HG03378 (cell line): Measurements from ENCODE around the gene LEMD2.

Experiments used
- ATAC-seq: cut with Tn5 transposase; IDR thresholded peaks from one replicate; pipeline ENCODE4 v1.9.1; 2021; ENCODE audit warnings: mild to moderate bottlenecking, moderate library complexity; ENCODE audit not compliant: unreplicated experiment

Gene LEMD2

DNA sequence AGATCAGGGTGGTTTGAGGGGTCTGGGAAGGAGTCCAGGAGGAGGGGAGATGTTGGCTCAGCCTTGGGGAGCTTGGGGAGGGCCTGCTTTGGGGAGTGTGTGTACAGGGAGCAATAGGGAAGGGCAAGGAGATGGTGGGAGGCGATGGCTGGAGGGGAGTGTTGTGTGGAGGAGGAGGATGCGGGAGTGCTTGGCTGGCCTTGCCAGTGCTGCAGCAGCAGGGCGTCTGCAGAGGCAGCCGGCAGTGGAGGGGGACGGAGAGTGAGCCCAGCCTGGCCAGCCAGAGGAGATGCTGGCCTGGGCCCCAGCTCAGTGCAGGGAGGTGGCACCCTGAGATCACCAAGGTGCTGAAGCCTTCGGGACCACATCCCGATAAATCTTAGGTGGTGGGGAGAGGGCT lies 46.1 kb downstream of the LEMD2 start:
- no peak for ATAC-seq

DNA sequence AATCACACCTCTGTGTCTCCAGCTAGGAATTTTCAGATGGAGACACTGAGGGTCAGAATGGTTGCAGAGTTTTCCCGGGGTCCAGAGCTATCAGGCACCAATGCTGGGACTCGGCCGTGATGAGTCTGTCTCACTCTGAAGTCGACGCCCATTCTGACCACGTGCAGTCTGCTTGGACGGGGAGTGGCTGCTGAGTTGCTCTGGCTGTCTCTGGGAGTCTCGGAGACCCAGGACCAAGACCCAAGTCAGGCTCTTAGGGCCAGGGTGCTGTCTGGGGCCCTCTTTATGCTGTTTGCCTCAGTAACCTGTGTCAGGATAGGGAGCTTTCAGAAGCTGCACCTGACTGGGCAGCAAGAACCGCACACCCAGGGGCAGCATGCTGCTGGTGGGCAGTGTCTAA lies 46.8 kb downstream of the LEMD2 start:
- no peak for ATAC-seq

DNA sequence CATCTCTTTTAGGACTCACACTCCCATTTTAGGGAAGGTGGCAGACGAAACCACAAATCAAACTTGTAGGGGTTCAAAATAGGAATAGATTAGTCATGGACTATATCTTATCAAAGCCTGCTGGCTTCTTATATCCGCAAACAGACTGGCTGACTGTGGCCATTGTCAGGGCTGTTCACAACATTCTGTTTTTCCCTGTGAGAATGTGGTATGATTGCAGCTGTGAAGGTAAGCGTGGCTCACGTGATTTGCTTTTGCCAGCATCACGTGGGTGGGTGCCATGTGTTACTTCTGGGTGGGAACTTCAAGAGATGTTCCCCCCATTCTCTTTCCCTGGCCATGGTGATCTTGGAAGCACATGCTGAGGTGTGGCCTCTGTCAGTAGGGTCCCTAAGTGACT lies 48.1 kb downstream of the LEMD2 start:
- ATAC-seq: no peak

DNA sequence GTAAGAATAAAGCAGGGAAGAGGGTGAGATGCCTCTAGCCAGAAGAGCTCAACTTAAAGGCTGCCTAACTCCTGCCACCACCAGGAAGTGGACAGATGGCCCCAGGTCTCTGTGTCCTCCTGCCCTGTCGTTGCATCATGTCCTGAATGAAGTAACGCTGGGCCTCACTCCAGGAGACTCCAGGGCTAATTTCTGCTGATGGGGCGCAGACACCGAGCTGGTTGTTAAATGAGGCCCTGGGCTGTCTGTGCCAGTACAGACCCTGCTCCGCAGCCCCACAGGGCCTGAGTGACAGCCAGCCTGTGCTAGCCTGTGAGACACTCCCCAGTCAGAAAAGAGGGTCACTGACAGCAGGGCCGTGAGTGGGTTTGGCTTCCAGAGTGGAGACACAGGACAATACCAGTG lies 48.7 kb downstream of the LEMD2 start:
- ATAC-seq: no peak

DNA sequence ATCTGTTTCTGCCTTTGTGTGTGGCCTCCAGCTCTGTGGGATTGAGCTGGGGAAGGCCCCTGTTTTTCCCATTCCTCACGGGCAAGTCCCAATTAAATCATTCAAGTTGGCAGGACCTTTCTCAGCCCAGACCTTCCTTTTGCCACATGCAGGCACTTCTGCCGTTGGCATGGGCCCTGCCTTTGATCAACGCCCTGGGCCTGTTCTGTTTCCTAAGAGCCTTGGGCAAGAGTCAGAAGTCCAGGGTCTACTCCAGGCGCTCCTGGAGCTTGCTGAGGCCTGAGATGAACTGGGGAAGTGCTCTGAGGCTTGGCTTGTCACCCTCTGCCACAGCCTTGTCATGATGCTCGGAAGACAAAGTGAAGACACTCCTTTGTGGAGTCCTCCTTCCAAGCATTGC lies 49.4 kb downstream of the LEMD2 start:
- no peak for ATAC-seq

DNA sequence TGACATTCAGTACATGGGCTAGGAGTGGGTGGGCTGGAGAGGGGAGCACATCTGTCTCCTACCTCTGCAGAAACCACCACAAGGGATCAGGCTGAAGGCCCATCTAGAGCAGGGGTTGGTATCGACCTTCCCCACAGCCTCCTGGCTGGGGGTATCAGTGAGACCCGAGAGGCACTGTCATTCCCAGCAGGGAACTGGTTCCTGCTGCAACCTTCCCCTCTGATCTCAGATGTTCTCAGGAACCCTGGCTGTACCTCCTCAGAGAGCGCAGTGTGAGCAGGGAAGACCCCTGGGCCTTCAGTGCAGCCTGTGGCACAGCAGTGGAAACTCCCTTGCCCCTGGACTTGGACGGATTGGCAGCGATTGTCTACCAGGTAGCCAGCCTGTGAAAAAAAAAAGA lies 50.1 kb downstream of the LEMD2 start:
- ATAC-seq: no peak

DNA sequence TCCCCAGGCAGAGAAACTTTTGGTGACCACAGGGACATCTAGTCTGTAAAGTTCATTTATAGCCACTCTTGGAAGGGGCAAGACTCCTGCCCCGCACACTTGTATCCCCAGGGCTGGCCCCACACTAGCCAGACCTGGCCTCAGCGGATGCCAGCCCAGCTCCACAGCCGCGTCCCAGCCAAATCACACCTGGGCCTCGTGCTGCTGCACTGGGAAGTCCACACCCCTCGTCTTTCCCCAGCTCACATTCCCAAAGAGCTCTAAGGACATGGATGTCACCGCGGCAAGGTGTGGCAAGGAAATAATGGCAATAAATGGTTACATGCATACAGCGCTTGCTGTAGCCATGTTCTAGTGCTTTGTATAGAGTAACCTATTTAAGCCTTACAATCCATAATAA lies 50.8 kb downstream of the LEMD2 start:
- no peak for ATAC-seq

DNA sequence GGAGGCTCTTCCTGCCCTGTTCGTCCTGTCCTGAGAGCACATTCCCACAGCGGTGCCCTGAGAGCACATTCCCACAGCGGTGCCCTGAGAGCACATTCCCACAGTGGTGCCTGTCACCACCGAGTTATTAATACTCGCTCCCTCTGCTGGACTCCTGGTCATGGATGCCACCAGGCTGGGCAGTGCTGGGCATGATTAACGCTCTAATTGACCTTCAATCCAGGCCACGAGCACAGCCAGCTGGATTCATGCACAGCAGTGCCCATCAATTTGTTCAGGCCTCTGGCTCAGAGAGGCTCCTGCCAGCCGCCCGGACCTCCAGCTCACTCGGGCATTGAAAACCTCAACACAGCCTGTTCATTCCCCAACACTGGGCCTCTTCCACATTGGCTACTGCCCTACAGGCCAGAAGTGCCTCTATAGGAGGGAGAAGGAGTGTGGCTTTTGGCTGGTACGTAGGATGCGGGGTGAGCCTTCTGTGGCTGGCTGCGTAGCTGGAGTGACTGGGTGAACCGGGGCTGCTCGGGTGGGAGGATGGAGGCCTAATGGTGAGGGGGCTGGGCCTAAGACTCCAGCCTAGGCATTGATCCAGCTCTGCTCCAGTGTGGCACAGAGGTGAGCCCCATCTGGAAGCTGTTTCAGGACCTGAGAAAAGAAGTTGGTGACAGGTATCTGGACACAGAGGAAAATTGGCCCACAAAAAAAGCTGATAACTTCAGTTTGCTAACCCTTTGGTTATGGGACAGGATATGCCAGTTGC lies 51.5 kb downstream of the LEMD2 start:
- ATAC-seq: no peak

DNA sequence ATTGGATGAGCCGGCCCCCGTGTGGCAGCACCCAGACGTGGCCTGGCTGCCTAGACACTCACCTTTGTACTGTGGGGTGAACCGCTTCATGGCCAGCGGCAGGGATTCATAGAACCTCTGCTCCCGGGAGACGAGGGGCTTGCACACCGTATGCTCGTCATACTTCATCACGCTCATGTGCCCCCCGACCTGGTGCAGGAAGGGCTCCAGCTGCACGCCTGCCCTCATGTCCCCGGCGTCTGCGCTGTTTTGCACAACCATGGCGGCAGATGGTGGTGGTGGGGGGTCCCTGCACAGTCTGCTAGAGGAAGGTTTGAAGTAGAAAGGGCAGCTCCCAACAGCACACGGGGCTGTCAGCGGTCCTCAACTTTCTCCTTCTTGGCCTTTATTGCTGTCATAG lies 53.7 kb downstream of the LEMD2 start:
- ATAC-seq: no peak

DNA sequence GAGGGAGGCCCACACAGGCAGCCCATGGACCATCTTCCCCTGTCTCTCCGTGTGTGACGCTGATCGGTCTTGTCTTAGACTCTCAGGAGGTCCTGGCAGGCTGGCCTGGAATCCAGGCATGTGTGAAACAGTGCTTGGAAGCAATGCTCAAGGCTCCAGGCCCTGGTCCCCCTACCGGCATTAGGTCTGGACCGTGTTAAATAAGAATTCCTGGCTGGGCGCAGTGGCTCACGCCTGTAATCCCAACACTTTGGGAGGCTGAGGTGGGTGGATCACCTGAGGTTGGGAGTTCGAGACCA lies 55.3 kb downstream of the LEMD2 start:
- no peak for ATAC-seq

DNA sequence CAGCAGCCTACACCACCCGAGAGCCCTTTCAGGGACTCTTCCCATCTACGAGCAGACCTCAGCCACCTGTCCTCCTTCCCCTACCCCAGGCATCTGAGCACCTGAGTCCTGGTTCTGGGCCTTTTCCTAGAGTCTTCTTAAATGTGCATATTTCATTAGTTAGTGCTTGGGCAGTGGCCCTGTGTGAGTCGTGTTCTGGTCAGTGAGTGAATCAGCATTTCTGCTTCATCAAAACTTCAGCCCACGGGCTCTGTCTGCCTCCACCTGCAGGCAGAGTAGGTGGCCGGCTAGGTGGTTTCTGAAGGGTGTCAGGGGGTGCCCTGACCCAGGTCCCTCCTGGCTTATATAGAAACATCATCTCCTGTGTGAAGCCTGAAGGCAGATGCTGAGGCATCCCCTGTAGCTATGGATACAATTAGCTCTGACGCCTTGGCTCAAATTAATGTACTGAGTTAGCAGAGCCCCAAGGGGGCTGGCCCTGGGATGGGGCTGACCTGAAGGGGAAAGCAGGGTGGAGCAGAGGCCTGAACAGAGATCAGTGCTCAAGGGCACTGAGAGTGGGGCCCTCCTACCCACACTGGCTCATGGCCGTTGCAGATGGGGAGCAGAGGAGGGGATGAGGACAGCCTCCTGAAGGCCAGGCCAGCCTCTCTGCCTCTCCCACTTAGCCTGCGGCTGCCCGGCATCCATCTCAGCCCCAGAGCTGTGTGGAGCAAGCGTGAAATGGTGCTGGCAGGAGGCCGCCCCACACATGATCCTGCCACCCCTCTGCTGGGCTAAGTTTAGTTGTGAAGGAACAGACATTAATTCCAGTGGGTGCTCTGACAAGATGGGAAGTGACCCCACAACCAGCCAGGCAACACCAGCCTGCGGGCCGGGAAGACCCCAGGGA lies 55.9 kb downstream of the LEMD2 start:
- ATAC-seq: no peak

DNA sequence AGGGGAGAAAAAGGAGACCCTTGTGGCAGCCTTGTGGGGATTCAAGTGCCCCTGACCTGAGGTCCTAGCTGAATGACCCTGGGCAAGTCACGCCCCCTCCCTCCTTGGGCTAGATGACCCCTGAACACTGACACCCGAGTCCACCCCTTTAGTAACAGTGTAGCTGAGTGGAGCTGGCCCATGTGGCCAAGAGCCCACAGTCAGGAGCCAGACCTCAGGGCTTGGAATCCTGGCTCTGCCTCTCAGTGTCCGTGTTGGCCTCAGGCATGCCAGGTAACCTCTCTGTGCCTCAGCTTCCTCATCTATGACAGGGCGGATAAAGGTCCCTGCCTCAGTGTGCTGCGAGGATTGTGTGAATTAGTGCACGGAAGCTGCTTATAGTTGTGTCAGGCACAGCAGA lies 56.5 kb downstream of the LEMD2 start:
- no peak for ATAC-seq

DNA sequence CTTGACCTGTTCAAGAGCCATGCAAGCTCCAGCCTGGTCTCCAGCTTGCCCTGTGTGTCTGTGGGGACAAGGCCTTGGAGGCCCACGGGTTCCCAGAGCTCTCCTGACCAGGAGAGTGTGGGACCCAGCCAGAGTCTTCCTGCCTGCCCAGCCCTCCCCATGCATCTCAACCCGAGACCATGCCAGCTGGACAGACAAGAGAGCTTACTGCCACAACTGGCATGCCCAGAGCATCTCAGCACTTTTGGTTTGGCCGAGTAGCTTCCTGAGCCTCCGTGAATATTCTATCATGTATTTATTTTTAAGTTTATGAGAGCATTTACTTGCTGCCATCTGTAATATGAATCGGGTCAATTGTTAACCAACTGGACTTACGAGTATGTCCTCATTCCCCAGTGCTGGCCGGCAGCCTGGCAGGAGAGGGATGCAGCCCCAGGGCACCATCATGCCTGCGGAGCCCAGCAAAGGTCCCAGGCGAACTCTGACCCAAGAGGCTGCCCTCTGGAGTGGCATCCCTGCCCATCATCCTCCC lies 57.1 kb downstream of the LEMD2 start:
- no peak for ATAC-seq

DNA sequence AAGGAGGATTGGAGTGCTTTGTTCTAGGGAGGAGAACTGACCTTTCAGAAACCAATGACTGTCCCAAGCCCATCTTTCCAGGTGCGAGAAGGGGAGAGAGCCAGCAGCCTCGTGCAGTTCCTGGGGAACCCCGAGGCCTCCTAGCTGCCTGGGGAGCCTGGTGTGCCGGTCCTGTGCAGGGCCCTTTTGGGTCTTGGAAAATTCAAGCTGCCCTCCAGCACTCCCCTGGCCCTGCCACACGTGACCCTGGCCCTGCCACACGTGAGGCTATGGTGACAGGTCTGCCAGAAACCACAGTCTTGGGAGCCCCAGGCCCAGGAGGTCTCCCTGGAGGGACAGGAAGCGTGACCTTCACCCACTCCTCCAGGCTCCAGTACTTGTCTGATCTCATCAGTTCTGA lies 57.9 kb downstream of the LEMD2 start:
- no peak for ATAC-seq

DNA sequence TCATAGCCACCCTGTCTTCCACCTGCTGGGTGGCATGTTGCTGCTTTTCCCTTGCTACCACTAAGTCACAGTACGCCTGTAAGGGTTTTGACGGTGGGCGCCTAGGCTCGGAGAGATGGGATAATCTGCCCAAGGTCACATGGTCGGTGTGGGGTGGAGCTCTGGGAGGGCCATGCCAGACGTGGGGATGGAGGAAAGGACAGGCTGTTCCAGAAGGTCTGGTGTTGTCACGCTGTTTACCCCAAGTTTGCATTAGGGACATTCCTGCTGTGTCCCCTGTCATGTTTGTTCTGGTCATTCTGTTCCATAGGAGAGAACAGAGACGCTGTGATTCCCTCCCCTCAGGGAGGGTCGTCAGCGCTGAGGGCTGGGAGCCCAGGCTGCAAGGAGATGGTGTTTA lies 58.3 kb downstream of the LEMD2 start:
- no peak for ATAC-seq

DNA sequence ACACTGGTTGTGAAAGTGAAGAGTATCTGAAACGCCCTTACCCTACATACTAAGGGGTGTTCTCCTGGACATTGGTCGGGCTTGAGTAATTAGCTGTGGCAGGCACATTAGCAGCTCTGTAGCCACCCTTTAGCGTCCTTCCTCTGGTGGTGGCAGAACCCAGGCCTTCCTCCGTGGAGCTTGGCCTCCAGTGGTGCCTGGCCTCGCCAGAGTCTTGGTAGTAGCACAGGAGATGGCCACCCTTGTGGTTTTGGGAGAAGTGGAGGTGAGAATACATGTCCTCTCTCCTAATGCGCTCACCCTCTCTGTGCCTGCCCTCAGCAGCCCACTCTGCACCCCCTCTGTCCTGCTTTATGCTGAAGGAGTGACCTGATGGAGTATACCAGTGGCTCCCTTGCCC lies 59.9 kb downstream of the LEMD2 start:
- no peak for ATAC-seq

DNA sequence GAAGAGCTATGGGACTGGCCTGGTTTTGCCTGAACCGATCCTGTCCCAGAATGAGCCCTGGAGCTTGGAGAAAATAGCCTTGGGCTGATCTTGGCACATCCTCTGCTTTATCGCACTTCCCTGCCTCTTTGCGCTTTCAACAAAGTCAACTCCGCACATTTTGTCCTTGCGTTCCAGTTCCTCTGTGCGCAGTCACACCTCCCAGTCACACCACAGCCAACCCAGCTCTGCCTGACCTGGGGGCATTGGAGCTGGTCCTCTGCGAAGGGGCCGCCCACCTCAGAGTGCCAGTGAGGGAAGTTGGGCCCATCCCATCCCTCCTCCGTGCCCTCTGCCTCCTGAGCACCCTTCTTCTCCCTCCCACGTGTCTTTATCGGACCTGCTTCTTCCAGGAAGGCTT lies 60.5 kb downstream of the LEMD2 start:
- ATAC-seq: no peak

DNA sequence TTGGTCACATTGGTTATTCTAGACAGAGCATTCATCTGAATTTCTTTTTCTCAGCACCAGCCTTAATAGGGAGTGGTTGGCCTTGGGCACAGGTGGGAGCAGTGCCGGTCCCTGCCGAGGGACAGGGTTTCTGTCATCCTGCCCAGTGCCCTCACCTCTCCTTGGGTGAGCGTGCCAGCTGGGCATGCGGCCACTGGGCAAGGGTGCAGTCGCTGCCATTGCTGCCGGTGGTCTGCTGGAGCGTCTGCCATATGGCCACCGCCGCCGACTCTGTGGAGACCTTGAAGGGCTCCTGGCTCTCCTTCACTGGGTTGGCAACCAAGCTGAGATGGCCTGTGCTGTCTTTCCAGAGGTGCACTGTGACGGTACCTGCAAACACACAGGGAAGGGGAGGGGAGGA lies 61.0 kb downstream of the LEMD2 start:
- ATAC-seq: no peak

DNA sequence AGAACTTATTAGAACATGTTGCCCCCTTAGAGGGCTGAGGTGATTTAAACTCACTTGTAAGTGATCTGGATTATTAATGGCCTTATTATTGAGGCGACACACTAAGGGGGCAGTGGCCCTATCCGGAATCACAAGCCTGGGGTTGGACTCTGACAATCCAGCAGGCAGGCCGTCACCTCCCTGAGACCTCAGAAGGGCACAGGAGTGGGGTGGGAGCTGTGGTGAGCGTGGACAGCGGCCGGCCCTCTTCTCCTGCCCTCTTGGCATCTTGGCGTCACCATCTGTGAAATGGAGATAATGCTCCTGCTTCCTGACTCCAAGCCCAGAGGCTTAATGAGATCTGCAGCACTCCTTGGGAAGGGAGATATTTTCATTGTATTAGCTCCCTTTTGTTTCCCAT lies 61.8 kb downstream of the LEMD2 start:
- no peak for ATAC-seq

DNA sequence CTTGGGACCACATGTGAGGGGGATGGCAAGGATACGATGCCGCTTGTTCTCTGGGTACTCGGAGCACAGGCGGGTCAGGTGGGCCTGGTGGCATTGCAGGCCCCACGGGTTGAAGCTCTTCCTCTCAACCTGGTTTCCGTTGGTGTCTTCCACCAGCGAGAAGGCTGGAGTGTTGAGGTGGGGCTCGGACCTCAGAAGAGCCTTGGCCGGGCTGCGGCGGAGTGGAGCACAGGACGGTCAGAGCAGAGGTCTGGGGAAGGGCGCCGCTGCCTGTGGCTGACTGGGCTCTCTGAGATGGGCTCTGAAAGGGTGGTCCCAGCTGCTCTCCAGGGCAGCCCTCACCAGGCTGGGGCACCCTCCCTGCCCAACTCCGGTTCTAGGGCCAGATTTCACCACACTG lies 62.2 kb downstream of the LEMD2 start:
- no peak for ATAC-seq

DNA sequence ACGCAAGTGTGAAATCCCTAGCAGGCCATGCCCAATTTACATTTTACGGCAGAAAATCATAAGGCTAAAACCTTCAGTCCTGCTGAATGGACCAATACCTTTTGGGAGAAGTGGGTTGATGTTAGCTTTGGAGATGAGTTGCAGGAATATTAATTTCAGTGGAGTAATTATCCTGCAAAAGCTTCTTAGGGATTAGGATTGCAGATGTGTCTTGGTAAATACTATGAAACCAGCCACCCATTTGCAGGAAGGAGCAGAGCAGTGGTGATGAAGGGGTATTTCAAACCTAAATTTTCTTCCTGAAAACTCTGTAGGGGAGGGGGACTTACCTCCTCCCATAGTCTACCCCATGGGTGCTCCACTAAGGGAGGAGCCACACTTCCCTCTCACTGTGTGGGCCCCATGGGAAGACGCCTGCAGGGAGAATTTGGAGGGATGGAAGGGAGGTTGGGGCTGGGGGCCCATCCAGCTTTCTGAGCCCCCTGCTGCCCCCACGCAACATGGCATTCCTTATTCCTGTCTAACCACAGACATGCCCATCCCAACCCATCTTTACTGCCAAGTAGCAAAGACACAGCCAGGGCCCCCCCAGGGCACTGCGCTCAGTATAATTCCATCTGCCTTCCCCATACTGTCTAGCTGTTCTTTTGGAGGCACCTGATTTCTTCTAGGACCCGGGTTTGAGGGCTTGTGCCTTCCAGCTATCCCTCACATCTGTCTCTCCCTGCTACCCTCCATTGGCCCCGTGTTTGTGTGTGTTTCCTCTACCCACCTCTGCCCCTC lies 62.8 kb downstream of the LEMD2 start:
- no peak for ATAC-seq

DNA sequence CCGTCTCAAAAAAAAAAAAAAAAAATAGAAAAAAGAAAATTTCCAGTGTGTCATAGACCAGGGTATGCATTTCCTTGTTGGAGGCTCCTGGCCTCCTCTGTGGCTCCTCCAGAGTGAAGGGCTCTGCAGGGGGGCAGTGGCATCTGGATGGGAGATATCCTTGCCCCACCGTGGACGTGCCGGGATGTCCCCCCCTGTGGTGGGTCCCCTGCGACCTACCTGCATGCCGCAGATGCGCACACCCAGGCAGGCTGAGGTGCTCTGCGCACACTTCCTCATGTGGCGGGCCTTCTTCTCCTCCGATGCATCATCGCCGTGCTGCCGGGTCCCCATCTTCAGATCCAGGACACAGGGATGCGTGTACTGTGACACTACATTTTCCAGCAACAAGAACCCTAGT lies 63.7 kb downstream of the LEMD2 start:
- no peak for ATAC-seq
